Measurements from ENCODE around the gene UVRAG. TPM values are rescaled to one million over a fixed set of nuclear protein-coding genes. Genes with fewer than 3 reads are reported as not detected.

Gene UVRAG
- total RNA-seq, 1 experiment from 2014 or later, result 13.0 TPM

GRCh38 chr11:76023236-76024068 lies 208.4 kb downstream of the UVRAG start:
- Histone ChIP-seq H3K27ac (ENCODE audit: low read length) (no peak overlapping the region), H3K4me2 (ENCODE audit: low read length) (no peak overlapping the region)

GRCh38 chr11:76025068-76025467 lies 210.1 kb downstream of the UVRAG start:
- Histone ChIP-seq H3K4me2 (ENCODE audit: low read length) (no peak overlapping the region), H4K20me1 (ENCODE audit: low read length) (no peaks in the 10 kb centered on the region), H3K27me3 (ENCODE audit: low read length) (no peaks in the 10 kb centered on the region), H3K9me2 (replicated peaks; ENCODE audit: low read length) (no peaks in the 10 kb centered on the region), H3K79me2 (ENCODE audit: low read length) (no peaks in the 10 kb centered on the region), H3F3A (ENCODE audit: low read length, unreplicated experiment) (peaks cover 9% of the 10 kb centered on the region), H3K9me3 (ENCODE audit: low read length) (no peaks in the 10 kb centered on the region), H2AFZ (ENCODE audit: low read length) (no peak overlapping the region), H3K4me3 (ENCODE audit: low read length) (no peak overlapping the region), H3K4me1 (ENCODE audit: insufficient read depth, low read length) (peaks cover 15% of the 10 kb centered on the region), H3K9ac (ENCODE audit: low read length) (no peak overlapping the region), H3K36me3 (ENCODE audit: low read depth, low read length) (peaks cover 6% of the 10 kb centered on the region), H3K27ac (ENCODE audit: low read length) (no peak overlapping the region)
- no TSS peak for BruUV-seq (replicated peaks)
- DNase-seq, result no peak
- TF ChIP-seq EZH2 (IDR thresholded peaks at IDR 0.05; ENCODE audit: low read length, unreplicated experiment), result no peak
- POLR2A ChIA-PET (ENCODE audit: unreplicated experiment), result no interaction called here
- no peak for ATAC-seq
- CTCF ChIA-PET, result no interaction called here
- intact Hi-C loops (cut with micrococcal nuclease), result no loop called here

More at GRCh38 chr11:76023236-76024068, 208.4 kb downstream of the UVRAG start:
- BruUV-seq (replicated peaks), result no TSS peak
- H3K36me3 ChIP-seq (ENCODE audit: low read depth, low read length), result no peaks in the 10 kb centered on the region
- no peaks in the 10 kb centered on the region for H3K9me2 ChIP-seq (replicated peaks; ENCODE audit: low read length)
- ChIA-PET POLR2A (ENCODE audit: unreplicated experiment) (no interaction called here), CTCF (interaction anchor here (0.6 kb wide), 1 partner anchor 17 kb away, joined by 4 read pairs; no protein-coding TSS in a partner anchor)
- no peak overlapping the region for H3K4me3 ChIP-seq (ENCODE audit: low read length)
- H3K9me3 ChIP-seq (ENCODE audit: low read length), result no peaks in the 10 kb centered on the region
- no peak overlapping the region for H3K9ac ChIP-seq (ENCODE audit: low read length)
- no peak overlapping the region for H2AFZ ChIP-seq (ENCODE audit: low read length)
- no peaks in the 10 kb centered on the region for H3F3A ChIP-seq (ENCODE audit: low read length, unreplicated experiment)
- TF ChIP-seq EZH2 (IDR thresholded peaks at IDR 0.05; ENCODE audit: low read length, unreplicated experiment) (no peak), EZH2phosphoT487 (IDR thresholded peaks at IDR 0.05; ENCODE audit: borderline replicate concordance, low read length) (no peak), CTCF (conservative IDR thresholded peaks at IDR 0.05; ENCODE audit: low read depth, low read length) (no peak)
- intact Hi-C loops (cut with micrococcal nuclease), result no loop called here
- H3K4me1 ChIP-seq (ENCODE audit: insufficient read depth, low read length), result 0 out of 2 replicates have a peak, but pooled peaks cover 4% of the 10 kb centered on the region
- H3K27me3 ChIP-seq (ENCODE audit: low read length), result no peaks in the 10 kb centered on the region
- DNase-seq (no peak), ATAC-seq (no peak)
- no peaks in the 10 kb centered on the region for H3K79me2 ChIP-seq (ENCODE audit: low read length)
- no peaks in the 10 kb centered on the region for H4K20me1 ChIP-seq (ENCODE audit: low read length)

- intact Hi-C loops (cut with micrococcal nuclease), result no loop called here
- Histone ChIP-seq H3K36me3 (ENCODE audit: low read depth, low read length) (peaks cover 6% of the 10 kb centered on the region), H3K27ac (ENCODE audit: low read length) (no peak overlapping the region), H3K4me2 (ENCODE audit: low read length) (no peak overlapping the region), H3K4me1 (ENCODE audit: insufficient read depth, low read length) (peaks cover 21% of the 10 kb centered on the region), H3K4me3 (ENCODE audit: low read length) (no peak overlapping the region), H3K9me3 (ENCODE audit: low read length) (no peaks in the 10 kb centered on the region), H3K79me2 (ENCODE audit: low read length) (no peaks in the 10 kb centered on the region), H3K9ac (ENCODE audit: low read length) (no peak overlapping the region), H3F3A (ENCODE audit: low read length, unreplicated experiment) (peaks cover 14% of the 10 kb centered on the region), H3K9me2 (replicated peaks; ENCODE audit: low read length) (no peaks in the 10 kb centered on the region), H2AFZ (ENCODE audit: low read length) (no peak overlapping the region), H3K27me3 (ENCODE audit: low read length) (no peaks in the 10 kb centered on the region), H4K20me1 (ENCODE audit: low read length) (no peaks in the 10 kb centered on the region)
- no TSS peak for BruUV-seq (replicated peaks)
- ATAC-seq, result no peak
- ChIA-PET CTCF (no interaction called here), POLR2A (ENCODE audit: unreplicated experiment) (no interaction called here)
- TF ChIP-seq CTCF (conservative IDR thresholded peaks at IDR 0.05; ENCODE audit: low read depth, low read length) (no peak), EZH2 (IDR thresholded peaks at IDR 0.05; ENCODE audit: low read length, unreplicated experiment) (no peak), EZH2phosphoT487 (IDR thresholded peaks at IDR 0.05; ENCODE audit: borderline replicate concordance, low read length) (no peak)
- DNase-seq, result no peak
Observed at GRCh38 chr11:76025817-76026216, 210.8 kb downstream of the UVRAG start.

Measured in PC-3 (cell line).